Measurements from ENCODE around the gene MAPK8IP2. TPM values are rescaled to one million over a fixed set of nuclear protein-coding genes. Genes with fewer than 3 reads are reported as not detected.

Gene MAPK8IP2
- total and polyA plus RNA-seq, 2 of the 4 experiments (the other 2 are of a cell fraction), result under 0.01 to 0.14 TPM

- no peak for ATAC-seq (ENCODE audit: low read depth)
- no peak overlapping the region for H4K5ac ChIP-seq (ENCODE audit: low read depth, low read length)
These were observed 26.9 kb upstream of the MAPK8IP2 start for GRCh38 chr22:50573491-50574382.

More at GRCh38 chr22:50573491-50574382, 26.9 kb upstream of the MAPK8IP2 start:
- no peak overlapping the region for H3K4me2 ChIP-seq (ENCODE audit: low read depth, low read length)
- no peak overlapping the region for H2BK20ac ChIP-seq (ENCODE audit: low read depth, low read length)
- no peak for DNase-seq
- H3K18ac ChIP-seq (ENCODE audit: low read depth, low read length), result no peak overlapping the region
- H2BK15ac ChIP-seq (ENCODE audit: low read depth, low read length), result no peak overlapping the region
- no peak overlapping the region for H2AFZ ChIP-seq (replicated peaks; ENCODE audit: low read length, poor library complexity)
- no peak overlapping the region for H3K4me3 ChIP-seq (ENCODE audit: insufficient read depth, low read depth, low read length)
- no peaks in the 10 kb centered on the region for H3K9me3 ChIP-seq (ENCODE audit: control insufficient read depth, insufficient read depth, low read length)
- H2BK5ac ChIP-seq (ENCODE audit: low read depth, low read length, poor library complexity, severe bottlenecking), result no peak overlapping the region
- peaks cover 7% of the 10 kb centered on the region for H3K4me1 ChIP-seq (ENCODE audit: control insufficient read depth, insufficient read depth, low read length)
- H3K79me1 ChIP-seq (ENCODE audit: low read depth in 1 of 2, low read length in 2 of 2), result no peaks in the 10 kb centered on the region
- BruUV-seq (replicated peaks), result no TSS peak
- ChIA-PET CTCF (interaction anchor here (1.4 kb wide), 1 partner anchor 11 kb away, joined by 5 read pairs; the partner anchor contains the start of gene SYCE3), POLR2A (ENCODE audit: unreplicated experiment) (no interaction called here)
- in situ Hi-C loops (cut with MboI; ENCODE audit: low sequenced_read_pairs) (no loop called here), intact Hi-C loops (cut with micrococcal nuclease) (no loop called here), dilution Hi-C loops (cut with HindIII; ENCODE audit: low sequenced_read_pairs, unreplicated experiment) (no loop called here)
- H3K4ac ChIP-seq (ENCODE audit: low read depth, low read length), result no peak overlapping the region
- 0 out of 2 replicates have a peak, but pooled peaks cover 2% of the 10 kb centered on the region for H3K9me1 ChIP-seq (ENCODE audit: insufficient read depth, low read length)
- peak overlapping the region; percentile 35 for H2AK9ac ChIP-seq (replicated peaks; ENCODE audit: low read depth, low read length, poor library complexity)
- no peak overlapping the region for H3K23ac ChIP-seq (ENCODE audit: low read depth, low read length)
- H4K20me1 ChIP-seq (ENCODE audit: insufficient read depth, low read length), result no peaks in the 10 kb centered on the region
- TF ChIP-seq CEBPB (IDR thresholded peaks at IDR 0.05; ENCODE audit: low read depth, low read length) (no peak), RCOR1 (IDR thresholded peaks at IDR 0.05; ENCODE audit: insufficient replicate concordance, low read length) (no peak), POLR2A (IDR thresholded peaks at IDR 0.05; ENCODE audit: low read depth, low read length) (no peak), RAD21 (IDR thresholded peaks at IDR 0.05; ENCODE audit: low read length) (no peak), MAZ (IDR thresholded peaks at IDR 0.05; ENCODE audit: borderline replicate concordance, low read depth, low read length) (no peak), FOS (IDR thresholded peaks at IDR 0.05; ENCODE audit: low read depth, low read length) (no peak), CHD1 (IDR thresholded peaks at IDR 0.05; ENCODE audit: low read depth, low read length) (no peak)
- H3K56ac ChIP-seq (ENCODE audit: extremely low read depth, insufficient read depth, low read length), result no peak overlapping the region
- H4K8ac ChIP-seq (ENCODE audit: low read depth in 2 of 2, low read length in 2 of 2), result no peak overlapping the region
- H3K27ac ChIP-seq (ENCODE audit: insufficient read depth, low read length), result no peak overlapping the region
- H3K14ac ChIP-seq (replicated peaks; ENCODE audit: low read depth, low read length), result no peak overlapping the region
- H3K9ac ChIP-seq (ENCODE audit: low read depth, low read length), result no peak overlapping the region
- no peak overlapping the region for H4K91ac ChIP-seq (ENCODE audit: insufficient read depth, low read depth, low read length)
- H2AK5ac ChIP-seq (ENCODE audit: low read depth, low read length), result no peak overlapping the region
- H3K36me3 ChIP-seq (ENCODE audit: control insufficient read depth, insufficient read depth, low read length), result no peaks in the 10 kb centered on the region; the same call in 1 of the 2 replicates
- WGBS, 2 experiments (ENCODE audit: extremely low coverage in 2 of 2, insufficient read length in 1 of 2), result 93% methylated on average over 3 of the region's 26 CpGs; no CpG with 5 or more reads in 1 of the 2 experiments
- H3K27me3 ChIP-seq (ENCODE audit: control insufficient read depth, insufficient read depth, low read length), result no peaks in the 10 kb centered on the region
- no peak overlapping the region for H2BK120ac ChIP-seq (ENCODE audit: low read depth, low read length)
